Measurements from ENCODE around the gene NPHP4. TPM values are rescaled to one million over a fixed set of nuclear protein-coding genes. Genes with fewer than 3 reads are reported as not detected.
A peak's percentile ranks its signal among the peaks of the same experiment; 100 is the strongest.

Gene NPHP4
- total RNA-seq, 6 experiments from 2014 or later: 5.0 to 6.8 (median 6.0) TPM

DNA sequence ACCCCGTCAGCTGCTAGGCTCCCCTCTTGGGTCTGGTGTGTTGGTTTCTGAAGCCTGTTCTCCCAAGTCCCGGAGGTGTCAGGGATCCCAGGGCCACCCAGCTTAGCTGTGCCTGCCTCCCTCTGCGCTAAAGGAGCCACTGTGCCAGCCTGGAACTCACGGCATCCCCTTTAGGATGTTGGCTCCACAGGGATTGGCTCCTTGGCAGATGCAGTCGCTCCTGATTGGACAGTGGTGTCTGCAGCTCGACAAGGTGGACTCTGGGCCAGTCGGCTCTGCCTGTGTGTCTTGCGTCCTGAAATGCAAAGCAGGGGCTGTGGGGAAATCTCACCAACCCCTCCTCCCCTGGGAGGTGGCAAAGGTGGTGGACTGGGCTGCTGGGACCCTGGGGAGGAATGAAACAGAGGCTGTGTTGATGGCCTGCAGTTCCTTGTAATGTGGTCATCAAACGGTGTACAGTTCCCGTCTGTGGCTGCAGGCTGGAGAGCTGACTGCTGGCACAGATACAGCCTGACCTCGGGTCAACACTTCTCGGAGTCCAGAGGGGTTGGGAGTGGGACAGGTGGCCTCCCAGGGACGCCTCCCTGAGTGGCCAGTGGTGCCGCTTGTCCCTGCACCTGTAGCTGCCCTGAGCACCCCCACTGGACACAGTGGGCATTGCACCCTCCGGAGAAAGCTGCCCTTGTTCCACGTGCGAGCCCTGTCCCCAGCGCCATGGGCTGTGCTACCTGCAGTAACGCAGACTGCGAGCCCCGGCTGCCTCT, 41.9 kb upstream of the NPHP4 start:
- no peaks in the 10 kb centered on the region; the same call in 1 of the 2 replicates for H3K27me3 Mint-ChIP-seq (ENCODE audit: insufficient read depth)
- DNase-seq: no peak
- H3K27ac Mint-ChIP-seq: no peak overlapping the region
- TF ChIP-seq, protein P1, sequence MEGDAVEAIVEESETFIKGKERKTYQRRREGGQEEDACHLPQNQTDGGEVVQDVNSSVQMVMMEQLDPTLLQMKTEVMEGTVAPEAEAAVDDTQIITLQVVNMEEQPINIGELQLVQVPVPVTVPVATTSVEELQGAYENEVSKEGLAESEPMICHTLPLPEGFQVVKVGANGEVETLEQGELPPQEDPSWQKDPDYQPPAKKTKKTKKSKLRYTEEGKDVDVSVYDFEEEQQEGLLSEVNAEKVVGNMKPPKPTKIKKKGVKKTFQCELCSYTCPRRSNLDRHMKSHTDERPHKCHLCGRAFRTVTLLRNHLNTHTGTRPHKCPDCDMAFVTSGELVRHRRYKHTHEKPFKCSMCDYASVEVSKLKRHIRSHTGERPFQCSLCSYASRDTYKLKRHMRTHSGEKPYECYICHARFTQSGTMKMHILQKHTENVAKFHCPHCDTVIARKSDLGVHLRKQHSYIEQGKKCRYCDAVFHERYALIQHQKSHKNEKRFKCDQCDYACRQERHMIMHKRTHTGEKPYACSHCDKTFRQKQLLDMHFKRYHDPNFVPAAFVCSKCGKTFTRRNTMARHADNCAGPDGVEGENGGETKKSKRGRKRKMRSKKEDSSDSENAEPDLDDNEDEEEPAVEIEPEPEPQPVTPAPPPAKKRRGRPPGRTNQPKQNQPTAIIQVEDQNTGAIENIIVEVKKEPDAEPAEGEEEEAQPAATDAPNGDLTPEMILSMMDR (IDR thresholded peaks at IDR 0.05): peak; percentile 87
- no peaks in the 10 kb centered on the region for H3K9me3 Mint-ChIP-seq
- no peak overlapping the region for H3K4me3 Mint-ChIP-seq
- H3K36me3 Mint-ChIP-seq (ENCODE audit: low read depth): no peaks in the 10 kb centered on the region
- H3K4me1 Mint-ChIP-seq (ENCODE audit: low read depth): peaks cover 9% of the 10 kb centered on the region

DNA sequence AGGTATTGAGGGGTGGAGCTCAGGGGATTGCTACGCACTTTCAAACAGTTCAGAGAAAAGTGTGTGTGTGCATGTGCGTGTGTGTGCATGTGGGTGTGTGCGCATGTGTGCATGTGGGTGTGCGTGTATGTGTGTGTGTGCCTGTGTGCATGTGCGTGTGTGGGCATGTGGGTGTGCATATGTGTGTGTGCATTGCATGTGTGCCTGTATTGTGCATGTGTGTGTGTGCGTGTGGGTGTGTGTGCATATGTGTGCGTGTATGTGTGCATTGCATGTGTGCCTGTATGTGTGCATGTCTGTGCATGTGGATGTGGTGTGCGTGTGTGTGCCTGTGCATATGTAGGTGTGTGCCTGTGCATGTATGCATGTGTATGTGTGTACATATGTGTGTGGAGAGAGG, 40.9 kb upstream of the NPHP4 start:
- Mint-ChIP-seq H3K27ac (no peak overlapping the region), H3K27me3 (ENCODE audit: insufficient read depth) (peaks cover 1% of the 10 kb centered on the region), H3K4me3 (no peak overlapping the region), H3K36me3 (ENCODE audit: low read depth) (no peaks in the 10 kb centered on the region), H3K4me1 (ENCODE audit: low read depth) (peaks cover 14% of the 10 kb centered on the region), H3K9me3 (no peaks in the 10 kb centered on the region)
- no peak for DNase-seq
- TF ChIP-seq, protein P1 (IDR thresholded peaks at IDR 0.05): no peak

DNA sequence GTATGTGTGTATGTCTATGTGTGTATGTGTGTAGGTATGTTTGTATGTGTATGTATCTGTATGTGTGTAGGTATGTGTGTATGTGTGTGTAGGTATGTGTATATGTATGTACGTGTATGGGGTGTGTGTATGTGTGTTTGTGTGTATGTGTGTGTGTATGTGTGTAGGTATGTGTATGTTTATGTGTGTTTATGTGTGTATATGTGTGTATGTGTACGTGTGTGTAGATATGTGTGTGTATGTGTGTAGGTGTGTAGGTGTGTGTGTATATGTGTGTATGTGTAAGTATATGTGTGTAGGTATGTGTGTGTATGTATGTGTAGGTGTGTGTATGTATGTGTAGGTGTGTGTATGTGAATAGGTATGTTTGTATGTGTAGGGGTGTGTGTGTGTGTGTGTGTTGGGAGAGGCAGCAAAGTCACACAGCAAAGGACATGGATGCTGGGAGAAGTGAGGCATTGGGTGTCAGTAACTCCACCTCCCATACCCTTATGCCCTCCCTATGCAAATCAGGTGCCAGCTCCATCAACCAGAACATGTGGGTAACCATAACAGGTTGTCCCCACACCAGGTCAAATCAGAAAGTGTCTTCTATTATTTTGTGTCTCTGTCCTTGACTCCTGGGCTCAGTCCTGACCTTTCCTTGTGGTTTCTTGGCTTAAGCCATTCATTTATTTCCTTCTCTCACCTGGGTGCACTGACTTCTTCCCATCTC, 38.5 kb upstream of the NPHP4 start:
- Mint-ChIP-seq H3K9me3 (no peaks in the 10 kb centered on the region), H3K4me1 (ENCODE audit: low read depth) (peaks cover 12% of the 10 kb centered on the region; the same call in 1 of the 2 replicates), H3K27me3 (ENCODE audit: insufficient read depth) (peaks cover 2% of the 10 kb centered on the region), H3K27ac (no peak overlapping the region), H3K4me3 (no peak overlapping the region), H3K36me3 (ENCODE audit: low read depth) (no peaks in the 10 kb centered on the region)
- TF ChIP-seq, protein P1 (IDR thresholded peaks at IDR 0.05): no peak
- DNase-seq: no peak

DNA sequence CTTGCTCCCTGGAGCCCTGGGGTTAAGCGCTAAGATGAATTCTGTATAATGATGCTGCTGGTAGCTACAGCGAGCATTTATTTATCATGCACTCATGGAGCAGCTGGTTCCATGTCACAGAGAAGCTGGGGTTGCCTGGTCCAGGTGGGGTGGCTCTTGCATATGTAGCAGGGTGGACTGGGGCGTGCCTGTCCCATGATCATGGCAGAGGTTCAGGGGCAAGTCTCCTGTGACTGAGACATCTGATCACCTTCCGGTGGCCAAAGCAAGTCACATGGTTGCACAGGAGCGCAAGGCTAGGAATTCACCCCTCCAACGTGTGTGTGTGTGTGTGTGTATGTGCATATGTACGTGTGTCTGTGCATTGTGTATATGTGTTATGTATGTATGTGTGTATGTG, 37.9 kb upstream of the NPHP4 start:
- Mint-ChIP-seq H3K4me1 (ENCODE audit: low read depth) (peaks cover 17% of the 10 kb centered on the region), H3K27me3 (ENCODE audit: insufficient read depth) (peaks cover 2% of the 10 kb centered on the region), H3K36me3 (ENCODE audit: low read depth) (no peaks in the 10 kb centered on the region), H3K27ac (no peak overlapping the region), H3K9me3 (no peaks in the 10 kb centered on the region), H3K4me3 (no peak overlapping the region)
- TF ChIP-seq, protein P1 (IDR thresholded peaks at IDR 0.05): no peak
- DNase-seq: no peak

DNA sequence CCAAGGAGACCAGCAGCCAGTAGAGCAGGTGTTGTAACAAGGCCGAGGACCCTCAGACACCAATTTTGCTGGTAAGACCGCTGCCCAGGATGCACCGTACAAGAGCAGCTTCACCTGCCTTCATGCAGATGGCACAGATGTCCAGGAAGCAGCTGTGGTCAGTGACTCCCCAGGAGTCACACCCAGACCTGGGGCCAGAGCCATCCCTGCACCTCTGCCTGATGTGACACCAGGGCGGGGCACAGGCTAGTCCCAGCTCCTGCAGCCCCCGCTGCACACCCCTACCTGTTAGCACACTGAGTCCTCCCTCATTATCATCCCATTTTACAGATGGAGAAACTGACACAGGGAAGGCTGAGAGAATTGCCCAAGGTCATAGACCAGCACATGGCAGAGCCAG, 37.1 kb upstream of the NPHP4 start:
- Mint-ChIP-seq H3K4me3 (no peak overlapping the region), H3K27me3 (ENCODE audit: insufficient read depth) (peaks cover 2% of the 10 kb centered on the region), H3K27ac (no peak overlapping the region), H3K9me3 (no peaks in the 10 kb centered on the region), H3K36me3 (ENCODE audit: low read depth) (no peaks in the 10 kb centered on the region), H3K4me1 (ENCODE audit: low read depth) (peaks cover 22% of the 10 kb centered on the region)
- TF ChIP-seq, protein P1 (IDR thresholded peaks at IDR 0.05): no peak
- DNase-seq: no peak
